MM.1S (cell line): Measurements from ENCODE around the gene FAF2.

Experiments used
- CTCF ChIP-seq: fragments of 300-600 bp; sonication (generic); IDR thresholded peaks from 2 replicates; pipeline ENCODE4 v1.5.1; 2016; ENCODE audit warnings: antibody characterized with exemption, low read length, mixed read lengths
- EZH2 ChIP-seq: fragments of 300-600 bp; sonication (generic); optimal IDR thresholded peaks from 2 replicates; pipeline ENCODE3; 2017; ENCODE audit warnings: low read depth, mild to moderate bottlenecking, antibody characterized with exemption, low read length, mixed read lengths
- EZH2phosphoT487 ChIP-seq: fragments of 300-600 bp; sonication (generic); IDR thresholded peaks from 2 replicates; pipeline ENCODE4 v1.6.1; 2018; ENCODE audit warnings: antibody characterized with exemption, low read length

- TF ChIP-seq CTCF (no peak), EZH2 (no peak), EZH2phosphoT487 (no peak)
Measured at GRCh38 chr5:176425791-176426190, 22.4 kb upstream of the FAF2 start.
